CMK (cell line): ENCODE results near the gene B4GALNT1.
A peak's percentile ranks its signal among the peaks of the same experiment; 100 is the strongest.

Experiments used
- DNase-seq: peaks from one replicate; pipeline ENCODE4 v3.0.0-alpha.2; 2010; ENCODE audit warnings: low read depth

B4GALNT1 gene

DNA sequence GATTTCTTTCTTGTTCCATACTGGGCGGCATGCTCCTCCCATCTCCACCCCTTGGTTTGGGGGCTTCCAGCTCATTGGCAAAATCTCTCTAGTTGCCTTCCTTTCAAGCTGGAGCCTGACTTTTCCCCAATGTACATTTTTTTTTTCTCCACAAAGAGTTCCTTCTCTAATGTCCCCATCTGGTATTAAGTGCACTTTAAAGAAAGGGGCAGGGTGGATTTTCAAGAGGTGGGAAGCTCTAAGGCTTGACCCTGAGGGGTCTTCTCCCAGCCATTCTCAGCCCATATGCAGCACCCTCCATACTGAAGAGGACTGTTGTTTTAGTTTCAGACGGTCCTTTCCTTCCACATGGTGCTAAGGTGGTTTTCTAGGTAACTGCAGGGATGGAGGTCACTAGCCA, 47.8 kb downstream of the B4GALNT1 start:
- DNase-seq, result no peak

DNA sequence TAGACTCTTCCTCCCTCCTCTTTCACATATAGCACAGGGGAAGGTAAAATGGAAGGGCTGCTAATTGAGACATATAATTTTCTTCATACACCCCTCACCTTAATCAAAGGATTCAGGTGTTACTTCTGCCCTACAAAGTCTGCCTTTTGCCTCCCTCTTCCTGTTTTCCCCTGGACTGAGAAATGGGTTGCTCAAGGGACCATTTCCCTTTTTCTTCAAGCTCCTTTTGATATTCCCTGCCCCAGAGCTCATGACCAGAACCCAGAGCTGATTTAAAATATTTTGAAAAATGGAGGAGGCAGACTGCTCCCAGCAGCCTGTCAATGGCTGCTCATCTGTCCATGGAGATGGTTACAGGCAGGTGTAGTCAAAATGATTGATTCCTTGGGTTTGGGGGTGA, 48.3 kb downstream of the B4GALNT1 start:
- no peak for DNase-seq

DNA sequence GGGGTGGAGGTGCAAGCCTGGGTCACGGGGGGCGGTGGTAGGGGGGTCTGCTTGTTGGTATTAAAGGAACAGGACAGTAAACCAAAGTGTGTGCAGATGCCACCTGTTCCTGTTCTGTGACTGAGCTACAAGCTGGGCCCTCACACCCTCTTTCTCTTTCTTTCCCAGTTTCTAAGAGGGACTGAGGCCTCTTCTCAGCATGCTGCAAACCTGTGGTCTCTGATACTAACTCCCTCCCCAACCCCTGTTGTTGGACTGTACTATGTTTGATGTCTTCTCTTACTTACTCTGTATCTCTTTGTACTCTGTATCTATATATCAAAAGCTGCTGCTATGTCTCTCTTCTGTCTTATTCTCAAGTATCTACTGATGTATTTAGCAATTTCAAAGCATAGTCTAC, 49.0 kb downstream of the B4GALNT1 start:
- DNase-seq, result no peak

DNA sequence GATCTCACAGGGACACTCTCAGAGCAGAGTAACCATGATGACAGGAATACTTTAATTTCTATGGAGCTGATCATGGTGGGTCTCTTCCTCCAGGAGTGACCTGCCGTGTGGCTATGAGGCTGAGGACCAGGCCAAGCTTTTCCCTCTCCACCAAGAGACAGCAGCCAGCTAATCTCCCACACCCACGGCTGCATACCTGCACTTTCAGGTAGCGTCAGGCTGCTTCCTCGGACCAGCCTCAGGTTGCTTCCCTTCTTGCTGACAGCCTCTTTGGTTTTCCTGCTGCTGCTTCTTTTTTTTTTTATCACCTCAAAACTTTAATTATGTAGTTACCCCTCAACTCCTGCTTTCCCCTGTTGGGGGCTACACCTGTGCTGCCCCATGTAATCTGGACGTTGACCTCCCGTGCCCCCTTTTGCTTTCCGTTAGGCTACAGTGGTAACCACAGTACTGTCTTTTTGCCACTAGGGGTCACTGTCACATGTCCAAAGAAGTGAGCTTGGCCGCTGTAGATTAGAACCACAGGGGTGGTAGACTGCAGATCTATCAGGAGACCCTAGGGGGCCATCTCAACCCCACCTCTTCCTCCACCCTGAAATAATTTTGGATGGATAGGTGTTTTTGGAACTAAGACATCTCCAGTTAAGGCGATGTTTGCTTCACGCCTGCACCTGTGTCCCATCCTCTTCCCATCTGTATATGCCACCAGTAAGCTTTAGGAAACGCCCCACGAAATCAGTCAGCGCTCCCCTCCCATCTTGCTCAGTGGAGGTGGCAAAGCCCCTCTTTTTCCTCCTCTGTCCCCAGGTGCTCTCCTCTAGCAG, 49.8 kb downstream of the B4GALNT1 start:
- peak; percentile 71 for DNase-seq

DNA sequence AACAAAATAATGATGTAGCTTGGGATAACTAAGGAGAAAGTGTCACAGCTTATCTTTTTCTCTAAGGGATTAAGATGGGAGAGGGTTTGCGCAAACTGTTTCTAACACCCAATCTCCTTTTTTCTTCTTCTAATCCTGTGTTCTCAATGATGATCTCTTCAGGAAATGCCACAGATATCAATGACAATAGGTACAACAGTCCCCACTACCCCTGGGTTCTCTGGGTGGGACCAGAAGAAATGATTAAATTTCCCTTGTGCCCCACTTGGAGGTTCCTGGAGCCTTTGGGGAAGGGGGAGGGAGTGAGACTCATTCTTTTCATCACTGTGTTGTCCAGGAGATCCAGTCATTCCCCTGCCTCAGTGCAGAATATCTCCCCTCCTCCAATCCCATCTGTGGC, 50.6 kb downstream of the B4GALNT1 start:
- DNase-seq, result no peak

DNA sequence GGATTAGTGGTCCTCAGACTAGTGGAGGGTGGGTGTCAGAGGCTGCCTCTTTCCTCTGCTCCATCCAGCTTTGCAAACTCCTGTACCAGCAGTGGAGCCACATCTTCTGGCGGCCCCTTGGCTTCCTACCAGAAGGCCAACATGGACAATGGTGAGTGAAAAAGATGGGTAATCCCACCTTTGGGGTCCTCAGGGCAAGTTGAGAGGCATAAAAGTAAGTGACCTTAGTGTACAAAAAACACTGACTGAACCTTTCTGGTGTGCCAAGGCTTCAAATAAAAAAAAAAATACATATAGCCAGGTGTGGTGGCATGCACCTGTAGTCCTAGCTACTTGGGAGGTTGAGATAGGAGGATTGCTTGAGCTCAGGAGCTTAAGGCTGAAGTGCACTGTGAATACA, 51.2 kb downstream of the B4GALNT1 start:
- no peak for DNase-seq

DNA sequence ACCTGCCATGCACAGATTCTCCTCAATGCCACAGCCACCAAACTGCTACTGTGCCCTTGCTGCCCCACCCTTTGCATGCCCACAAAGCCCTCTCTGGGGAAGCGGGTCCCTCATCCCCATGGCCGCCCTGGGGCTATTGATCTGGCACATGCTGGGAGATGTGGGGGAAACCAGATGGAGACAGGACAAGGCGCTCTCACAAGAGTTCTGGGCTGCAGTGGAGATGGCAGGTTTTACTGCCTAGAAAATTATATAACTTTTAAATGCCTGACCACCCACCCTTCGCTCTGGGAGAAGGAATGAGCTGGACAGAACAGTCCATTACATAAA, 52.6 kb downstream of the B4GALNT1 start:
- no peak for DNase-seq

DNA sequence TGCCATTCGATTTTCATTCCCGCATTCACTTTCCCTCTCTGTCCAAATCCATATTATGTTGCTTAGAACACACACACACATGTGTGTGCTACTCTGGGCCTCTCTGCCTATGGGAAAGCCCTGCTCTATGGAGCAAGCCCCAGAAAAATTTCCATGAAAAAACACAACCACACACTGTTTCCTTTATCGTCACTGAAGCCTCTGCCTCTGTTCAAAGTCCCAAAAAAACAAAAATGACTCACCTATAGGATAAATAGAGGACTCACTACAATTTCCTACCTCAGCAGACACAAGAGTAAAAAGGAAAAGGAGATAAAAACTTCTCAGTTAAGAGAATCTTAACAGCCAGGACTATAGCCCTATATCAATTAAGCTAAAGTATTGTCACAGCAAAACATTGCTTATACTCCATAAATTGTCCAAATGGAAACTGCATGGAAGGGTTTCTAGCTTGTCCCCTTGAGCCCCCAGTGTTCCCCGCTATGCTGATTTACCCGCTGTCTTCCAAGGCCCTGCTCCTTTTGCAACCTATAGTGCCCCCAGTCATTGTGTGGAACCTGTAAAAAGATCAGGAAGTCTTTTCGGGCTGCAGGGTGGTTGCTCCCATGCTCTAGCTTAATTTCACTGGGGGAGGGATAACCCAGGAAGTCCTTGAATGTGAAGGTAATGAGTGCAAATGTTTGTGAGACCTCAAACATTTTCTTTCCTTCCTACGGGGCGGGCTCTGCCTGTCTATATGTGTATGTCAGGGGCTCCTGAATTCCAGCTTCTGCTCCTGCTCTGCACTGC, 53.1 kb downstream of the B4GALNT1 start:
- DNase-seq, result no peak

DNA sequence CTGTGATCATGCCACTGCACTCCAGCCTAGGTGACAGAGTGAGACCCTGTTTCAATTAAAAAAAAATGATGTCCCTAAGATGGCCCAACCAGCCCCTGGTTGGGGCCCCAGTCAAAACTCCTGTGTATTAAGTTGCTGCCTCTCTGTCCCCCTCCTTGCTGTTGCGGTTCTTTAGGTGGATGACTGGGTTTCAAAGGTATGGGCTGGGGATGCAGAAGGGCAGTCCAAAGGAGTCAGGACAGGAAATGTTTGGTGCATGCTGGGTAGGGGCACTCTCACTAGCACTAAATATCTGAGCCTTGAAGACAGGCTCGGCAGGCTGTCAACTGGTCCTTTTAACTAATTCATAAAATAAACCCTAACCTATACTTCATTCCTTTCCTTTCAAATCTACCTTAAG, 54.0 kb downstream of the B4GALNT1 start:
- no peak for DNase-seq

DNA sequence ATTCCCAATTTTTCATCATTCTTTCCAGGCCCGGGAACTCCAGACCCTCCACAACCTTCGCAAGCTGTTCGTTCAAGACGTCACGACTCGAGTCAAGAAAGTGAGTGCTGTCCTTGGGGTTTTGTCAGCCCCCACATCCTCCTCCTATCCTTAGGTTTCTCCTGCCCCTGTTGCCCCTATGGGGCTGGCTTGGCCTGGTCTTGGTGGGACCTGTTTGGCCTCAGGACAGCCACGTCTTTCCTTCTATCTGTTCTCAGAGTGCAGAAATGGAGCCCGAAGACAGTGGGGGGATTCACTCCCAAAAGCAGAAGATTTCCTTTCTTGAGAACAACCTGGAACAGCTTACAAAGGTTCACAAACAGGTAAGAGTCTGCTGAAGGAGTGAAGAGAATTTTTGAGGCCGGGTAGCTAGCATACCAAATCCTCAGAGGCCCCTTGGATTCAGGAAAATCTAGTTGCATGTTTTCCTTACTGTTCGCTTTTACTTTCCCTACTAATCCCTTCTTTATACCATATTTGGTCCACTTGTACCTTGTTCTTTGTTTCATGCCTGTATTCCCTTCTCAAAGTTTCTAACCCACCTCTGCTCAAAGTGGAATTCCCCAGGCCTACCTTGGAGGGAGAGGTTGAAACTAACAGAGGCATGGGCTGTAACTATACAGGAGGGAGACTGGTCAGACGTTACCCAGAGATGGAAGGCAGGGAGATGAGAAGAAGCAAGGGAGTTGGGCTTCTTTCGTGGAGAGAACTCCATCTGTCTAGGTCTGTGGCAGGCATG, 54.8 kb downstream of the B4GALNT1 start:
- no peak for DNase-seq

DNA sequence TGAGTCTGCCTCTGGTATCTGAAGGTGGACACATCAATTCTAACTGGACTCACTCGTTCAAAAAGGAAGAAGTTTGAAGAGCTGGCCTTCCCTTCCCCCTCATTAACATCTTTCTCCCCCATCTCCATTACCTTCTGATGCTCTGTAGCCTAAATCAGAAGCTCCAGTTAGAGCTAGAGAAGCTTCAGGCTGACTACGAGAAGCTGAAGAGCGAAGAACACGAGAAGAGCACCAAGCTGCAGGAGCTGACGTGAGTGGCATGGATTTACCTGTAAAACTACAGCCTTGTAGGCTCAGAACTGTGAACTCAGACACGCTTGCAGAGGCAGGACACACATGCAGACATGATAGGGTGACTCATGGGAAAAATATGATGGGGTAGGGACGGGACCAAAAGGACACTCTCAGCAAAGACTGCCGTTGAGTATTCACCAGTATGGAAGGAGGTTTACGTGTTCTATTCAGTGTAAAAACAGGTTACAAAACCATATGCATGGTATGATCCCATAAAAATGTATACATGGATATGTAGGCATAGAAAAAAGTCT, 56.3 kb downstream of the B4GALNT1 start:
- DNase-seq, result no peak
